Ovary (tissue), 9 donors: Measurements from ENCODE around the gene SPATA4. TPM values are rescaled to one million over a fixed set of nuclear protein-coding genes. Genes with fewer than 3 reads are reported as not detected.

ENCODE experiments used
- DNase-seq, 5 donors: peaks; one replicate each; pipeline ENCODE4 v3.0.0-alpha.2; 2019 to 2020
- H3K27ac ChIP-seq, 2 donors: fragments of 200-600 bp; one replicate each; pipeline versions ENCODE4 v1.5.1 to v1.8.0; 2019 to 2022
- H3K27me3 ChIP-seq: fragments of 200-600 bp; one replicate; pipeline ENCODE4 v1.8.0; 2022
- H3K36me3 ChIP-seq: fragments of 200-600 bp; sonication (generic); one replicate; pipeline ENCODE4 v1.5.1; 2019
- H3K4me1 ChIP-seq: one replicate; pipeline ENCODE4 v1.8.1; 2013; ENCODE audit warnings: mild to moderate bottlenecking, moderate library complexity; ENCODE audit not compliant: insufficient read depth
- H3K4me3 ChIP-seq: fragments of 200-600 bp; sonication (generic); one replicate; pipeline ENCODE4 v1.5.1; 2017
- H3K9me3 ChIP-seq, 2 donors: fragments of 200-600 bp in 1 of 2; sonication (generic) in 1 of 2; one replicate each; pipeline versions ENCODE4 v1.5.1 to v1.8.1; 2013 to 2019; ENCODE audit warnings: mild to moderate bottlenecking in 1 of 2, moderate library complexity in 1 of 2
- EP300 ChIP-seq: sonication (generic); formaldehyde crosslinking; IDR thresholded peaks from one replicate; pipeline ENCODE4 v1.6.1; 2017; ENCODE audit warnings: antibody characterized with exemption
- POLR2A ChIP-seq: fragments of 450-650 bp; IDR thresholded peaks from one replicate; pipeline ENCODE4 v1.6.1; 2017; ENCODE audit warnings: antibody characterized with exemption, mild to moderate bottlenecking, moderate library complexity
- WGBS, 3 donors: extraction: QIAGEN DNeasy Blood & Tissue Kit in 1 of 3; methylation state at CpG; one replicate each; pipeline versions ENCODE4 v1.1.5 to v1.1.7; 2013 to 2017; 5-methylcytosine and 5-hydroxymethylcytosine counted together
- intact Hi-C, 4 donors: fragments of 100-400 bp; cut with DNase I; formaldehyde crosslinking; loops; one replicate each; pipeline versions ENCODE4 v1.11.0 to v1.15.1; 2022 to 2023
- polyA plus RNA-seq, 2 donors: library from polyadenylated mRNA; stranded (reverse); fragments of 200-250 nt in 1 of 2; fragments of 350-450 nt in 1 of 2; fragmentation: Illumina TruSeq in 1 of 2; extraction: RNeasy Lipid Tissue Mini Kit (QIAGEN cat#74804) in 1 of 2; gene quantifications; one replicate each; pipeline ENCODE4 v1.2.3, GENCODE V29; 2013 to 2014
- total RNA-seq, 7 donors: library from RNA; depleted of rRNA in 2 of 7; stranded (reverse); fragments of >200 nt in 2 of 7; fragmentation: NEBNext Ultra II Directional in 3 of 7; extraction: Animal tissue kit (Norgen Biotek cat#: 25700) in 3 of 7; gene quantifications; one replicate each; pipeline versions ENCODE4 v1.1.0 to v1.2.4, GENCODE V29; 2016 to 2023
- TF ChIP-seq, protein P1 (sequence below), 3 donors: fragments of 450-650 bp in 2 of 3; fragments of 200-600 bp in 1 of 3; IDR thresholded peaks; one replicate each; pipeline versions ENCODE4 v1.5.1 to v1.8.0; 2016 to 2022; ENCODE audit warnings: antibody characterized with exemption in 3 of 3, mild to moderate bottlenecking in 1 of 3
- donor health status: DM: no; HTN: no; CAD: no; lungs with moderate emphysema.
- donor health status: DM: no; HTN: no; CAD: no.
- donor health status: Bipolar disorder and iron deficiency.
- donor health status: DM: yes; HTN: yes; CAD: no.
- donor health status: DM: no; HTN: no; CAD: no.
- donor health status: DM: yes; HTN: yes; CAD: no.

The SPATA4 gene
- total and polyA plus RNA-seq, 9 donors, result 0.06 to 3.7 (median 0.24) TPM; not detected in 3

- no peak overlapping the region for H3K4me3 ChIP-seq
- intact Hi-C loops, result loop anchor here in 1 of 4 donors (10.0 kb wide), 1 partner anchor 126 kb away; no protein-coding TSS in a partner anchor
- no peaks in the 10 kb centered on the region for H3K9me3 ChIP-seq
- DNase-seq, result no peak
- 78 to 84% (median 78%) methylated on average over 8 of the region's 8 CpGs for WGBS, 3 donors
- H3K36me3 ChIP-seq, result no peaks in the 10 kb centered on the region
- H3K27me3 ChIP-seq, result no peaks in the 10 kb centered on the region
- TF ChIP-seq POLR2A, result no peak
- TF ChIP-seq EP300, result no peak
- TF ChIP-seq, protein P1, sequence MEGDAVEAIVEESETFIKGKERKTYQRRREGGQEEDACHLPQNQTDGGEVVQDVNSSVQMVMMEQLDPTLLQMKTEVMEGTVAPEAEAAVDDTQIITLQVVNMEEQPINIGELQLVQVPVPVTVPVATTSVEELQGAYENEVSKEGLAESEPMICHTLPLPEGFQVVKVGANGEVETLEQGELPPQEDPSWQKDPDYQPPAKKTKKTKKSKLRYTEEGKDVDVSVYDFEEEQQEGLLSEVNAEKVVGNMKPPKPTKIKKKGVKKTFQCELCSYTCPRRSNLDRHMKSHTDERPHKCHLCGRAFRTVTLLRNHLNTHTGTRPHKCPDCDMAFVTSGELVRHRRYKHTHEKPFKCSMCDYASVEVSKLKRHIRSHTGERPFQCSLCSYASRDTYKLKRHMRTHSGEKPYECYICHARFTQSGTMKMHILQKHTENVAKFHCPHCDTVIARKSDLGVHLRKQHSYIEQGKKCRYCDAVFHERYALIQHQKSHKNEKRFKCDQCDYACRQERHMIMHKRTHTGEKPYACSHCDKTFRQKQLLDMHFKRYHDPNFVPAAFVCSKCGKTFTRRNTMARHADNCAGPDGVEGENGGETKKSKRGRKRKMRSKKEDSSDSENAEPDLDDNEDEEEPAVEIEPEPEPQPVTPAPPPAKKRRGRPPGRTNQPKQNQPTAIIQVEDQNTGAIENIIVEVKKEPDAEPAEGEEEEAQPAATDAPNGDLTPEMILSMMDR (IDR thresholded peaks at IDR 0.05), result no peak
- no peak overlapping the region for H3K27ac ChIP-seq
- H3K4me1 ChIP-seq, result no peaks in the 10 kb centered on the region
Observed at GRCh38 chr4:176198316-176198903, 3.0 kb upstream of the SPATA4 start.

GRCh38 chr4:176193938-176194337 is 1.4 kb downstream of the SPATA4 start:
- no peak for TF ChIP-seq POLR2A
- TF ChIP-seq, protein P1 (IDR thresholded peaks at IDR 0.05), result no peak
- Histone ChIP-seq H3K27me3 (no peaks in the 10 kb centered on the region), H3K9me3 (no peaks in the 10 kb centered on the region), H3K4me1 (no peaks in the 10 kb centered on the region), H3K36me3 (no peaks in the 10 kb centered on the region), H3K4me3 (no peak overlapping the region), H3K27ac (no peak overlapping the region)
- 72 to 75% (median 74%) methylated on average over 3 of the region's 3 CpGs for WGBS, 3 donors
- intact Hi-C loops, result loop anchor here in 1 of 4 donors (10.0 kb wide), 1 partner anchor 131 kb away; no protein-coding TSS in a partner anchor
- no peak for DNase-seq

DNA sequence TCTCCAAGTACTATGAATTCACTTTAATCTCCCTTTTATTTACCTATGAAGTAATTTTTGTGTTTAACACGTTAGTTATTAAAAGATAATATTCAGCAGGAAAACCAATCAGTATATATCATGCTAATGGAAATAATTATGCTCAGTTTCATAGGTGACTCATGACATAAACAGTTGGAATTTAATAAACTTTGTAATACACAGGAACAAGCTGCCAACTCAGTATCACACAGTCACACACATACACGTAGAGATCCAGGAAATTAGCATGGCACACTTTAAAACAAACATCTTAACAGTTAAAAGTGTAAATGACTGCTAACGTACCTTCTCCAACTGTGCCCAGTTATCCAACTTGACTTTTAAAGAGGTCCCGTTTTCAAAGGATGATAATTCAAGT is 2.3 kb downstream of the SPATA4 start:
- WGBS, 3 donors, result 23 to 37% (median 25%) methylated on average over 4 of the region's 4 CpGs

GRCh38 chr4:176191974-176192373 is 3.4 kb downstream of the SPATA4 start:
- H3K36me3 ChIP-seq, result no peaks in the 10 kb centered on the region
- DNase-seq, result no peak
- no peaks in the 10 kb centered on the region for H3K9me3 ChIP-seq
- WGBS, 3 donors, result 22 to 38% (median 30%) methylated on average over 1 of the region's 1 CpG
- H3K4me3 ChIP-seq, result no peak overlapping the region
- no peaks in the 10 kb centered on the region for H3K4me1 ChIP-seq
- H3K27ac ChIP-seq, result no peak overlapping the region
- H3K27me3 ChIP-seq, result no peaks in the 10 kb centered on the region
- TF ChIP-seq POLR2A, result no peak
- TF ChIP-seq, protein P1 (IDR thresholded peaks at IDR 0.05), result no peak
- no peak for TF ChIP-seq EP300
- intact Hi-C loops, result loop anchor here in 1 of 4 donors (10.0 kb wide), 1 partner anchor 133 kb away; no protein-coding TSS in a partner anchor

More for the DNA sequence above, 2.3 kb downstream of the SPATA4 start:
- no peak for DNase-seq
- intact Hi-C loops, result loop anchor here in 1 of 4 donors (10.0 kb wide), 1 partner anchor 132 kb away; no protein-coding TSS in a partner anchor
- H3K27me3 ChIP-seq, result no peaks in the 10 kb centered on the region
- no peaks in the 10 kb centered on the region for H3K36me3 ChIP-seq
- H3K4me1 ChIP-seq, result no peaks in the 10 kb centered on the region
- H3K9me3 ChIP-seq, result no peaks in the 10 kb centered on the region
- TF ChIP-seq EP300, result no peak
- TF ChIP-seq, protein P1 (IDR thresholded peaks at IDR 0.05), result no peak
- no peak for TF ChIP-seq POLR2A
- H3K27ac ChIP-seq, result no peak overlapping the region
- H3K4me3 ChIP-seq, result no peak overlapping the region
